GM19193 (cell line): ENCODE measurements around the gene DNAH2.

Source experiments
- POLR2A ChIP-seq: IDR thresholded peaks from 4 replicates; pipeline ENCODE4 v1.6.1; 2011; ENCODE audit not compliant: insufficient read depth, insufficient read length; ENCODE audit errors: extremely low read depth

Gene DNAH2

DNA sequence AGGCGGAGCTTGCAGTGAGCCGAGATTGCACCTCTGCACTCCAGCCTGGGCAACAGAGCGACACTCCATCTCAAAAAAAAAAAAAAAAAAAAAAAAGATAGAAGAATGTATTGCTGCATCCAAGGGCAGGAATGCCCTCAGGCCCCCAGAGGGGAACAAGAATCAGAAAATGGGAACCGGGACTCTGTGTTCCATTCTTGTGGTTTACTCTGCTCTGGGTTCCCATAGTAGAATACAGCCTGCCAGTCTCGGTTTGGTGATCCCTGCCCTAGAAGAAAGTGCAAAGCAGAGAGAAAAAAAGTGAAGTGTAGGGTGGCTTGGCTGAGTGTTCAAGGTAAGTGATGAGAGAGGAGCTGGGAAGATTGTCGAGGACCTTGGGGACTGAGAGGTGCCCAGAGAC lies 89.0 kb downstream of the DNAH2 start:
- TF ChIP-seq POLR2A: no peak

DNA sequence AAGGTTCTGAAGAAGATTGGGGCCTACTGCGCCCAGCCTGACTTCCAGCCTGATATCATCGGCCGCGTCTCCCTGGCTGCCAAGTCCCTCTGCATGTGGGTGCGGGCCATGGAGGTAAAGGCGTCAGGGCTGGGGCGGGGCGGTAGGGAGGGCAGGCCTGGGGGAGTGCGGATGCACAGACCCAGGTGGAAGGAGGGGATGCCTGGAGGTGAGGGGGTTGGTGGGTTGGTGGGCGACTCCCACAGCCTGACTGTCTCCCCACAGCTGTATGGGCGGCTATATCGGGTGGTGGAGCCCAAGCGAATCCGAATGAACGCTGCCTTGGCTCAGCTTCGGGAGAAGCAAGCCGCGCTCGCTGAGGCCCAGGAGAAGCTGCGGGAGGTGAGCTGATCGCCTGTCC lies 89.7 kb downstream of the DNAH2 start:
- no peak for TF ChIP-seq POLR2A

DNA sequence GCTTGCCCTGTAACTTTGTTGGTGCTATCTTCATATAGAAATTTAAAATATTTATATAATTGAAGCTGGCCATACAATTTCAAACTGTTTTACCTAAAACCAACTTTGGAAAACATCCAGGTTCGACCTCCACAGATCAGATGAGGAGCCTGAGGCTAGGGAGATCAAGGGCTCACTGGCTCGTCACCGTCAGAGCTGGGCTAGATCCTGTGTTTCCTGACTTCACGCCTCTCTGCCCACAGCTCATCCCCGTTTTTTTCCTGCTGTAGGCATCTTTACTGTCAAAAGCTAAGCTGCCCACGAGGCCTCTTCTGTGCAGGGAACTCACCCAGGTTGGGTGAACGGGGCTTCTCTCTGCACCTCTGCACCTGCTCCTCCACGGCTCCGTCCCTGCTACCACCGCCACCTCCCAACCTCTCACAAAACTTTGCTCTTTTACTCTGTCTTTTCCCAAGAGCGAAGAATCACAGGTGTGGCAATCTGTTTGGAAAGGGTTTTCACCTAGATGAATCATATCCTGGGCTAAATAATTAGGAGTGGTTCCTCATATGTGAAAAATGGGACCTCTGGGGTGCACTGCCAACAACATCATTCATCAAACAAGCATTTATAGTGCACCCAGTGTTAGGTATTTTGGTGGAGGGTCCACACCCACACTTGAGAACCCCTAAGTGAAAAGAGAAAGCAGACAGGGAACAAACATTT lies 91.7 kb downstream of the DNAH2 start:
- TF ChIP-seq POLR2A: no peak

DNA sequence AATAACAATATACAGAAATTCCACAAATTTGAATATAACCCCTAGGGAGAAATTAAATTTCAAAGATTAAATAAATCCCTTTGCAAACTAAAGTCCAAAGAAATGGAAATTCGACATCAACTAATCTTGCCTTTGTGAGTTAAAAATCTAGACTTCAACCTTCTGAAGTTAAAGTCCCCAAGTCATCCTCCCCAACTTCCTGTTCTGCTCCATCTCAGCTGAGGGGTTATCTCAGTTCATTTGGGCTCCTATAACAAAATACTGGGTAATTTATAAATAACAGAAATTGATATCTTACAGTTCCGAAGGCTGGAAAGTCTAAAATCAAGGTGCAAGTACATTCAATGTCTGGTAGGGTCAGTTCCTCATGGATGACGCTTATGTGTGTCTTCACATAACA lies 93.7 kb downstream of the DNAH2 start:
- no peak for TF ChIP-seq POLR2A

DNA sequence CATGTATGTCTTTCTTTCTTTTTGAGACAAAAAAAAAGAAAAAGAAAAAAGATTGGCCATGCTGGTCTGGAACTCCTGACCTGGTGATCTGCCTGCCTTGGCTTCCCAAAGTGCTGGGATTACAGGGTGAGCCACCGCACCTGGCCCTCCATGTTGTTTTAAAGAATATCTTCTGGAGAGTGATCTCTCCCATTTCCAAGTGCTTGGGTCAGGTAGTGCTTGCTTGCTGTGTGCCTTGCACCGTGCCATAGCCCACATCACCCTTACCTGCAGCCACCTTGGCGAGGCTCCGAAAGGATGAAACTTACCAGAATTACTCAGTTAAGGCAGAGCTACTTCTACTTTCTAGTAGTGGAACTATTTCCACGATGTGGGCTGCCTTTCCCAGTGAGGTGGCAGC lies 97.4 kb downstream of the DNAH2 start:
- TF ChIP-seq POLR2A: no peak

DNA sequence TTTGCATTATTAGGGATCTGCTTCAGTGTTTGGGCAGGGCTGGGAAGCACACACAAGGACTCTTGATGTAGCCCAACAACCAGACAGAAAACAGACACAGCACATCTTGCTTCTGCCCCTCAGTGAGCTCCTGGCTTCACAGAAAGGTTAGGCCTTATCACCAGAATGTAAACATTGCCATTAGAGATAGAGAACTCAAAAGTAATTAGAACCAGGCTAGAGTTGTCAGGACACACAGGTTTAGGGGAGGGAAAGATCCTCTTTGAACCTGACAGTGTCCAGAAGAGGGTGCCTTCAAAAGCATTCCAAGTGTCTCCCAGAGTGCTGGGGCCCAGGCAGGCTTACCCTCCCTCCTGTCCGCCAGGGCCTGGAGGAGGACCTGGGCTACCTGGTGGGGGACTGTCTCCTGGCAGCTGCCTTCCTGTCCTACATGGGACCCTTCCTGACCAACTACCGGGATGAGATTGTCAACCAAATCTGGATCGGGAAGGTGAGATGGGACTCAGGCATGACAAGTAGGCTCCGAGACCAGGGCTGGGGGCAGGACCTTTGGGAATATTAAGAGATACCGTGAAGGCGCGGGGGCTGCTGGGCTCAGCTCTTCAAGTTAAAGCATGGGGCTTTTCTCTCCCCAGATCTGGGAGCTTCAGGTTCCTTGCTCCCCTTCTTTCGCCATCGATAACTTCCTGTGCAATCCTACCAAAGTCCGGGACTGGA lies 99.5 kb downstream of the DNAH2 start:
- TF ChIP-seq POLR2A: no peak

DNA sequence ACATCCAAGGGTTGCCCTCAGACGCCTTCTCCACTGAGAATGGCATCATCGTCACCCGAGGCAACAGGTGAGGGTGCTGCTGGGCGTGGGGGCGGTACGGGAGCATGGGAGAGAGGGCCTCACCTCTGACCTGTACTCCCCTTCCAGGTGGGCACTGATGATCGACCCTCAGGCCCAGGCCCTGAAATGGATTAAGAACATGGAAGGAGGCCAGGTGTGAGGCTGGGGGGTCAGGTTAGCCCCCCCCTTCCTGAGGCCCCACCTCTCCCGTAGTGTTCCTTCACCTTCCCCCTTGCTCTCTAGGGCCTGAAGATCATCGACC lies 100.1 kb downstream of the DNAH2 start:
- no peak for TF ChIP-seq POLR2A

DNA sequence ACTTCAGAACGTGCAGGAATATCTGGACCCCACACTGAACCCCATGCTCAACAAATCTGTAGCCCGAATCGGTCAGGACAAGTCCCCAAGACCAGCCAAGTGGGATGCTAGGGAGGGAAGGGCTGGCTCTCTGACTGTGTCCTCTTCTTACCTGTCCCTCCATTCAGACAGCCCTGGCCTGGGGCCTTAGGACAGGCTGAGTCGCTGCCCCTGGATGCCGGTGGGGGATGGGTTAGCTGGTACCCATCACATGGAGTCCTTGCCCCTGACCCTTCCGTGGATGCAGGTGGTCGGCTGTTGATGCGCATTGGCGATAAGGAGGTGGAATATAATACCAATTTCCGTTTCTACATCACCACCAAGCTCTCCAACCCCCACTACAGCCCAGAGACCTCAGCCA lies 100.5 kb downstream of the DNAH2 start:
- TF ChIP-seq POLR2A: no peak

DNA sequence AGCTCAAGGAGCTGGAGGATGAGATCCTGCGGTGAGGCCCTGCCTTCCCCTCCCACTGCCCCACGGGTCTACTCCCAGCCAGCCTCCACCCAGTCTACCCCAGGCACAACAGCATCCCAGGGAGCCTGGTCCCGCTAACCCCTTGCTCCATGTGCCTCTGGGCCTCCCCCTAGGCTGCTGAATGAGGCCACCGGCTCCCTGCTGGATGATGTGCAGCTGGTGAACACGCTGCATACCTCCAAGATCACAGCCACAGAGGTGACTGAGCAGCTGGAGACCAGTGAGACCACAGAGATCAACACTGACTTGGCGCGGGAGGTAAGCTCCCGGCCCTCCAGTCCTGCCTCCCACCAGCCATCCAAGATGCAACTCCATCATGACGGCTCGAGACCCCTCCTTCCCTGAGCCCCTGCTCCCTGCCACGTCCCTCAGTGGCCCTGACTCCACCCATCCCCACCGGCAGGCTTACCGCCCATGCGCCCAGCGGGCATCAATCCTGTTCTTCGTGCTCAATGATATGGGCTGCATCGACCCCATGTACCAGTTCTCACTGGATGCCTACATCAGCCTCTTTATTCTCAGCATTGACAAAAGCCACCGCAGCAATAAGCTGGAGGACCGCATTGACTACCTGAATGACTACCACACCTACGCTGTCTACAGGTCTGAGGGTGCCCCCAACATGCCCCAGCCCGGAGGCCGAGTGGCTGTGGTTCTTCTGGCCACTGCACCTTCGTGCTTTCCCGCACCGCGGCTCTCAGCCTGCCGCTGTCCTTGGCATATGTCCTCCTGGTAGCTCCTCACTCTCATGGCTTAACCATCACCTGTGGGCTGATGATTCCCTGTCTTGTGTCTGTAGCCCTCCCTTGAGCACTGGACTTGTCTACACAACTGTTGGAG lies 101.5 kb downstream of the DNAH2 start:
- TF ChIP-seq POLR2A: no peak

DNA sequence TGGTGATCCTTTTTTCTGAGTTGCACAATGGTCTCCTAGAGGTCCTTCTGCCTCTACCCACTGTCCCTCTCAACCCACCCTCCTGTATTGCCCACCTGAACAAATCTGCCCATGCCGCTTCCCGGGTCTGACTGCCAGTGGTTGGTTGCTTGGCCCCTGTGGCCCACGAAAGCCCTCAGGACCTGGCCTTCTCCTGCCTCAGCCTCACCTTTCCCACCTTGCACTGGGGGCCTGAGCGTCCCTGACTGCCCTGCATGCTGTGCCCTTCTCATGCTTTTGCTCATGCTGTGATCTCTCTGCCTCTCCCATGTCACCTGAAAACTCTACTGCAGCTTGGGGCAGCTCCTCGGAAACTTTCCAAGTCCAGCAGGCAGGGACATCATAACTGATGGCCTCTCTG lies 102.7 kb downstream of the DNAH2 start:
- TF ChIP-seq POLR2A: no peak

DNA sequence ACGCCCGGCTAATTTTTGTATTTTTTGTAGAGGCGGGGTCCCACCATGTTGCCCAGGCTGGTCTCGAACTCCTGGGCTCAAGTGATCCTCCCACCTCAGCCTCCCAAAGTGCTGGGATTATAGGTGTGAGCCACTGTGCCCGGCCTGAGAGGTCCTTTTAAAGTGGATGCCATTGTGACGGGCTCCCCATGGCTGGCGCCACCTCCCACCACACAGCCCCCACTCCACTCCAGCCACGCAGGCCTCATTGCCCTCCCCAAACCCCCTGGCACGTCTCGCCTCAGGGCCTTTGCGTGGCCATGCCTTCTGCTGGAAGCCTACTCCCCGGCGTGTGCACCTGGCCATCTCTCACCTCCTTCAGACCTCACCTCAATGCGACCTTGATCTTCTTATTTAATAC lies 104.6 kb downstream of the DNAH2 start:
- TF ChIP-seq POLR2A: no peak

DNA sequence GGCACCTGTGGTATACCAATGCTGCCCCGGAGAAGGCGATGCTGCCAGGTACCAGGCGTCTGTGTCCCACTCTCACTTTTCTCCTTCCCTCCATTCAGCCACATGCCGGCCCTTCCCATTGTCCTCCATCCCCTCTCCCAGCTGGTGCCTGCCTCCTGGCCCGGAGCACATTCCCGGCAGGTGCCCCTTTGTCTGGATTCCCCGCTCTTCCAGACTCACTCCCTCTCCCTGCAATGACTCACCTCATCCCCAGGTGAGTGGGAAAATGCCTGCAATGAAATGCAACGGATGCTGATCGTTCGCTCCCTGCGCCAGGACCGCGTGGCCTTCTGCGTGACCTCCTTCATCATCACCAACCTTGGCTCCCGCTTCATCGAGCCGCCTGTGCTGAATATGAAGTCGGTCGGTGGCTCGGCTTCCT lies 106.0 kb downstream of the DNAH2 start:
- TF ChIP-seq POLR2A: no peak

DNA sequence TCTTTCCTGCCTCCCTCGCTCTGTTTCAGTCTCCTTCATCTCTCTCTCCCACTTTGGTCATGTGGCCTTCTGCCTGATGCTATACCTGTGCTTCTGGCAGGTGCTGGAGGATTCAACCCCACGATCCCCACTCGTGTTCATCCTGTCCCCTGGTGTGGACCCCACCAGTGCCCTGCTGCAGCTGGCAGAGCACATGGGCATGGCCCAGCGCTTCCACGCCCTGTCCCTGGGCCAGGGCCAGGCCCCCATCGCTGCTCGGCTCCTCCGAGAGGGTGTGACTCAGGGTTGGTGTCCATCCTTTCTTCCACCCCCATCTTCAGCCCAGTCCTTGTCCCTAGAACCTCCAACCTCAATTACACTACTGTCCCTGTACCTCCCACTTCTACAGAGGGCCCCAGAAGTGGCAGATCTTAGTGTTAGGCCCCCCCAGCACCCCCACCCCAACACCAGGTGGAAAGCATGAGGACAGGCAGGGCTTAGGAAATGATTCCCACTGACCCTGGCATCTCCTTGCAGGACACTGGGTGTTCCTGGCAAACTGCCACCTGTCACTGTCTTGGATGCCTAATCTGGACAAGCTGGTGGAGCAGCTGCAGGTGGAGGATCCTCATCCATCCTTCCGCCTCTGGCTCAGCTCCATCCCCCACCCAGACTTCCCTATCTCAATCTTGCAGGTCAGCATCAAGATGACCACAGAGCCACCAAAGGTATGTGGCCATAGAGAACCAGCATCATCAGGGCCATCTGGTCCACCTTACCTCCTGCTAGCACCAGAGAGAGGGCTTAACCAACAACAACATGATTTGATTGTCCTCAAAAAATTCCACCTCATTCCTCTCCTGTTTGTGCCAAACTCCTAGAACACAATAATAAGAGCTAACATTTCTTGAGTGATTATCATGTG lies 106.7 kb downstream of the DNAH2 start:
- no peak for TF ChIP-seq POLR2A

DNA sequence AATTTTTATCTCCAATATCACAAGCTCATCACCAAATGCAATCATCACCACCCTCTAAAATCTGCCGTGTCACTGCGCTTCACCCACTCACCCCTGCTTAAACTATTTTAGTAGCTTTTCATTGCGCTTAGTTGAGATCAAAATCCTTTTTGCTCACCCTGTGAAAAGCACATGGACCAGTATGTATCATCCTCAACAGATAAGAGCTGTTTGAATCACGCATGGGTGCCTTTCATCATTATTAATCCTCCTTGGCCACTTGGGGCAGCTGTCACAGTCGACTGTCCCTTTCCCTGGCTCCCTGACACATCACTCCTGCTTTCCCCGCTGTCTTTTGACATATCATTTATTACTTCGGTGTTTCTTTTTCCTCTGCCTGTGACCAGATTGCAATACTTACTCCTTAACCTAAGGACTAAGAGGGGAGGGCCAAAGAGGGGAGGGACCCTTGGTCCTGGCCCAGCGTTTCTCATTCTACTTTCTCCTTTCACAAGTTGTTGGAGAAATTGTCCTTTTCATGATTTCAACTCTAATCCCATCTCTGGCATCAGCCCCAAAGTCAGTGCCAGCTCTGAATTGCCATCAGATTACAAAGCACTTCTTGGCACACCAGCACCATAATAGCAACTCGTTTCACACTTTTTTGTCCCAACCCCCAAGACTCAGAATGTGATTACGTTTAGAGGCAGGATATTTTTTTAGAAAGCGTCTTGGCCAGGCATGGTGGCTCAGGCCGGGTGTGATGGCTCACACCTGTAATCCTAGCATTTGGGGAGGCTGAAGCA lies 107.9 kb downstream of the DNAH2 start:
- TF ChIP-seq POLR2A: no peak

DNA sequence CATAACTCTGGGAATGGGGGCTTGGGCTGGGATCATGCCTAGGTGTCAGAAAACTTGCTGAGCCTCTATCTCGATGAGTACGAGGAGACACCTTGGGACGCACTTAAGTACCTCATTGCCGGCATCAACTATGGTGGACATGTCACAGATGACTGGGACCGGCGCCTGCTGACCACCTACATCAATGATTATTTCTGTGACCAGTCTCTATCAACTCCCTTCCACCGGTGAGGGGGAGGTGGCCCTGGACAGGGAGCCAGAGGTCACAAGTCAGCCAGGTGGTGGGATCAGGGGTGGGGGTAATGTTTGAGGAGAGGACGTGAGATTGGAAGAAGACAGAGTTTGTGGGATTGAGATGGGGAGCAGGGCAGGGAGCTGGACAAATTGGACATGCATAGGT lies 113.1 kb downstream of the DNAH2 start:
- no peak for TF ChIP-seq POLR2A

DNA sequence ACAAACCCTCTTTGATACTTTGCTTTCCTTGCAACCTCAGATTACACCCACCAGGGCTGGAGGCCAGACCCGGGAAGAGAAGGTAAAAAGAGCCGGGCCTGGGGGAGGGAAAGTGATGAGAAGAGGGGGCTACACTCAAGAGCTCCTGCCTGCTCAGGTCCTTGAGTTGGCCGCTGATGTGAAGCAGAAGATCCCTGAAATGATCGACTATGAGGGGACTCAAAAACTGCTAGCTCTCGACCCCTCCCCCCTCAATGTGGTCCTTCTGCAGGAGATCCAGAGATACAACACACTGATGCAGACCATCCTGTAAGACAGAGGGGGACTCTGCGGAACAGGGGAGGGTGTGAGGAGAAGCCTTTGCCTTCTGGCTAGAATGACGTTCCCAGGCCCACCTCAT lies 113.7 kb downstream of the DNAH2 start:
- TF ChIP-seq POLR2A: no peak
